ENCODE results near the gene HSP90AA1.

GRCh38 chr14:102096569-102097188 lies 9.8 kb upstream of the HSP90AA1 start:
- TF ChIP-seq, protein P1, sequence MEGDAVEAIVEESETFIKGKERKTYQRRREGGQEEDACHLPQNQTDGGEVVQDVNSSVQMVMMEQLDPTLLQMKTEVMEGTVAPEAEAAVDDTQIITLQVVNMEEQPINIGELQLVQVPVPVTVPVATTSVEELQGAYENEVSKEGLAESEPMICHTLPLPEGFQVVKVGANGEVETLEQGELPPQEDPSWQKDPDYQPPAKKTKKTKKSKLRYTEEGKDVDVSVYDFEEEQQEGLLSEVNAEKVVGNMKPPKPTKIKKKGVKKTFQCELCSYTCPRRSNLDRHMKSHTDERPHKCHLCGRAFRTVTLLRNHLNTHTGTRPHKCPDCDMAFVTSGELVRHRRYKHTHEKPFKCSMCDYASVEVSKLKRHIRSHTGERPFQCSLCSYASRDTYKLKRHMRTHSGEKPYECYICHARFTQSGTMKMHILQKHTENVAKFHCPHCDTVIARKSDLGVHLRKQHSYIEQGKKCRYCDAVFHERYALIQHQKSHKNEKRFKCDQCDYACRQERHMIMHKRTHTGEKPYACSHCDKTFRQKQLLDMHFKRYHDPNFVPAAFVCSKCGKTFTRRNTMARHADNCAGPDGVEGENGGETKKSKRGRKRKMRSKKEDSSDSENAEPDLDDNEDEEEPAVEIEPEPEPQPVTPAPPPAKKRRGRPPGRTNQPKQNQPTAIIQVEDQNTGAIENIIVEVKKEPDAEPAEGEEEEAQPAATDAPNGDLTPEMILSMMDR (IDR thresholded peaks at IDR 0.05; ENCODE audit: borderline replicate concordance, extremely low read depth, low read length, poor library complexity, severe bottlenecking), result peak; percentile 88
- no peak for TF ChIP-seq EZH2 (IDR thresholded peaks at IDR 0.05; ENCODE audit: borderline replicate concordance, low read depth, low read length, severe bottlenecking)
